ENCODE results near the gene RGS12. TPM values are rescaled to one million over a fixed set of nuclear protein-coding genes. Genes with fewer than 3 reads are reported as not detected.

The RGS12 gene
- total RNA-seq, 1 donor from 2014 or later = 102 TPM

DNA sequence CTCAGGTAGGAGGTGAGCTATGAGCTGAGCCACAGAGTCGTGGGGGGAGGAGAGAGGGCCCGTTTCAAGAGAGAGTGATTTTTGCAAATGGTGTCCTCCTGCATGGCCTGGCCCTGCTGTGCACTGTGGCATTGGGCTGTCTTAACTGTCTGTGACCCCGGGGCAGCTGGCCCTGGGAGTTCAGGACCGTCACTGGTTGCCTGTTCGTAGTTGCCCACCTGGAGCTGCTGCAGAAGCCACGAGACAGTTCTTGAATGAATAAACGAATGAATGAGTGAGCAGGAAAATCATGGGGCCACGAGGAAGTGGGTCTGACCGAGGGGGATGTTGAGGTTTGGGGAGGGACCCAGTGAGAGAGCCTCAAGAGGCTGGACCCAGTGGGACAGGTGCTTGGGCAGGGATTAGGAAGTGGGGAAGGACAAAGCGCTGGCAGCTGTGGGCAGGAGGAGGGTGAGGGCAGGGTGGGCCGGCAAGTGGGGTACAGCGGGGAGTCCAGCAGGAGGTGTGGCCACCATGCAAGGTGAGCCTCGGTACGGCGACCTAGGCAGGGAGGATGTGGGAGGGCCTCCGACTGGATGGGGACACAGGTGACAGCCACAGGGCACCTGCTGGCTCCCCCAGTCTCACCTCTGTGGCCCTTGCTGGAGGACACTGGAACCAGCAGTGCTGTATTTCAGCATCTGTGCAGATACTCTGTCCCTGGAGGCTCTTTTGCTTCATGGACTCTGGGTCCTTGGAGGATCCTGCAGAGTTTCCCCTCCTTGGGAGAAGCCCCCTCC, 10.2 kb downstream of the RGS12 start:
- no peaks in the 10 kb centered on the region for H3K27me3 Mint-ChIP-seq
- H3K4me3 Mint-ChIP-seq (ENCODE audit: low read depth) = no peak overlapping the region
- peaks cover 36% of the 10 kb centered on the region for H3K4me1 Mint-ChIP-seq (ENCODE audit: low read depth)
- TF ChIP-seq, protein P1, sequence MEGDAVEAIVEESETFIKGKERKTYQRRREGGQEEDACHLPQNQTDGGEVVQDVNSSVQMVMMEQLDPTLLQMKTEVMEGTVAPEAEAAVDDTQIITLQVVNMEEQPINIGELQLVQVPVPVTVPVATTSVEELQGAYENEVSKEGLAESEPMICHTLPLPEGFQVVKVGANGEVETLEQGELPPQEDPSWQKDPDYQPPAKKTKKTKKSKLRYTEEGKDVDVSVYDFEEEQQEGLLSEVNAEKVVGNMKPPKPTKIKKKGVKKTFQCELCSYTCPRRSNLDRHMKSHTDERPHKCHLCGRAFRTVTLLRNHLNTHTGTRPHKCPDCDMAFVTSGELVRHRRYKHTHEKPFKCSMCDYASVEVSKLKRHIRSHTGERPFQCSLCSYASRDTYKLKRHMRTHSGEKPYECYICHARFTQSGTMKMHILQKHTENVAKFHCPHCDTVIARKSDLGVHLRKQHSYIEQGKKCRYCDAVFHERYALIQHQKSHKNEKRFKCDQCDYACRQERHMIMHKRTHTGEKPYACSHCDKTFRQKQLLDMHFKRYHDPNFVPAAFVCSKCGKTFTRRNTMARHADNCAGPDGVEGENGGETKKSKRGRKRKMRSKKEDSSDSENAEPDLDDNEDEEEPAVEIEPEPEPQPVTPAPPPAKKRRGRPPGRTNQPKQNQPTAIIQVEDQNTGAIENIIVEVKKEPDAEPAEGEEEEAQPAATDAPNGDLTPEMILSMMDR (IDR thresholded peaks at IDR 0.05; ENCODE audit: unreplicated experiment) = no peak
- no peaks in the 10 kb centered on the region for H3K9me3 Mint-ChIP-seq (ENCODE audit: low read depth)
- H3K27ac Mint-ChIP-seq = no peak overlapping the region
- DNase-seq (ENCODE audit: low spot score, unreplicated experiment) = no peak
- H3K36me3 Mint-ChIP-seq (ENCODE audit: insufficient read depth) = peaks cover 1% of the 10 kb centered on the region

GRCh38 chr4:3303565-3303824, 10.7 kb downstream of the RGS12 start:
- Mint-ChIP-seq H3K27me3 (no peaks in the 10 kb centered on the region), H3K4me3 (ENCODE audit: low read depth) (no peak overlapping the region), H3K36me3 (ENCODE audit: insufficient read depth) (no peaks in the 10 kb centered on the region), H3K27ac (no peak overlapping the region), H3K4me1 (ENCODE audit: low read depth) (peaks cover 41% of the 10 kb centered on the region), H3K9me3 (ENCODE audit: low read depth) (no peaks in the 10 kb centered on the region)
- no peak for DNase-seq (ENCODE audit: low spot score, unreplicated experiment)
- TF ChIP-seq, protein P1 (IDR thresholded peaks at IDR 0.05; ENCODE audit: unreplicated experiment) = no peak

- Mint-ChIP-seq H3K4me1 (ENCODE audit: low read depth) (peaks cover 41% of the 10 kb centered on the region), H3K27me3 (no peaks in the 10 kb centered on the region), H3K9me3 (ENCODE audit: low read depth) (no peaks in the 10 kb centered on the region), H3K4me3 (ENCODE audit: low read depth) (no peak overlapping the region), H3K27ac (no peak overlapping the region), H3K36me3 (ENCODE audit: insufficient read depth) (no peaks in the 10 kb centered on the region)
- no peak for DNase-seq (ENCODE audit: low spot score, unreplicated experiment)
- TF ChIP-seq, protein P1 (IDR thresholded peaks at IDR 0.05; ENCODE audit: unreplicated experiment) = no peak
Observed at GRCh38 chr4:3303923-3304710, 11.3 kb downstream of the RGS12 start.

- H3K4me3 Mint-ChIP-seq (ENCODE audit: low read depth) = no peak overlapping the region
- H3K36me3 Mint-ChIP-seq (ENCODE audit: insufficient read depth) = no peaks in the 10 kb centered on the region
- H3K9me3 Mint-ChIP-seq (ENCODE audit: low read depth) = no peaks in the 10 kb centered on the region
- no peaks in the 10 kb centered on the region for H3K27me3 Mint-ChIP-seq
- DNase-seq (ENCODE audit: low spot score, unreplicated experiment) = no peak
- no peak overlapping the region for H3K27ac Mint-ChIP-seq
- TF ChIP-seq, protein P1 (IDR thresholded peaks at IDR 0.05; ENCODE audit: unreplicated experiment) = no peak
- H3K4me1 Mint-ChIP-seq (ENCODE audit: low read depth) = peaks cover 35% of the 10 kb centered on the region
Observed at GRCh38 chr4:3304831-3305609, 12.2 kb downstream of the RGS12 start.

Data from progenitor cell of endocrine pancreas (in vitro differentiated cells).